NOMO-1 treated with dmso at 0.1 percent for 144 hours (cell line): Measurements from ENCODE around the gene EIF3L.
A peak's percentile ranks its signal among the peaks of the same experiment; 100 is the strongest.

ENCODE experiments used
- DNase-seq: peaks from one replicate; lab custom pipeline; 2025; ENCODE audit not compliant: unreplicated experiment; lab: John Stamatoyannopoulos, UW

EIF3L gene

GRCh38 chr22:37850801-37851200 lies 1.6 kb downstream of the EIF3L start:
- no peak for DNase-seq

- no peak for DNase-seq
These were observed 3.2 kb downstream of the EIF3L start for GRCh38 chr22:37852418-37852817.

GRCh38 chr22:37854946-37855345 lies 5.7 kb downstream of the EIF3L start:
- no peak for DNase-seq

GRCh38 chr22:37855462-37855861 lies 6.2 kb downstream of the EIF3L start:
- DNase-seq: no peak

- DNase-seq: no peak
These were observed 11.7 kb downstream of the EIF3L start for GRCh38 chr22:37860796-37861421.

- no peak for DNase-seq
These were observed 13.5 kb downstream of the EIF3L start for GRCh38 chr22:37862570-37863325.

GRCh38 chr22:37865510-37865909 lies 16.3 kb downstream of the EIF3L start:
- no peak for DNase-seq

- no peak for DNase-seq
These were observed 21.1 kb downstream of the EIF3L start for GRCh38 chr22:37870273-37870672.

GRCh38 chr22:37880668-37881440 lies 31.6 kb downstream of the EIF3L start:
- no peak for DNase-seq

- DNase-seq: no peak
These were observed 35.2 kb downstream of the EIF3L start for GRCh38 chr22:37884420-37884819.

- no peak for DNase-seq
These were observed 38.6 kb downstream of the EIF3L start for GRCh38 chr22:37887584-37888378.

GRCh38 chr22:37891926-37892325 lies 42.7 kb downstream of the EIF3L start:
- DNase-seq: no peak

GRCh38 chr22:37892566-37893335 lies 43.5 kb downstream of the EIF3L start:
- DNase-seq: no peak

- DNase-seq: no peak
These were observed 44.4 kb downstream of the EIF3L start for GRCh38 chr22:37893583-37893983.

- DNase-seq: no peak
These were observed 45.9 kb downstream of the EIF3L start for GRCh38 chr22:37894939-37895670.

- DNase-seq: peak; percentile 46
These were observed 47.0 kb downstream of the EIF3L start for GRCh38 chr22:37896181-37896592.

GRCh38 chr22:37896939-37897338 lies 47.7 kb downstream of the EIF3L start:
- no peak for DNase-seq

GRCh38 chr22:37897807-37898206 lies 48.6 kb downstream of the EIF3L start:
- no peak for DNase-seq

- DNase-seq: no peak
These were observed 49.4 kb downstream of the EIF3L start for GRCh38 chr22:37898441-37899181.
